Activated B cell treated with CpG ODN at 0.5 μM for 24 hours (primary cell): ENCODE measurements around the gene C2CD5. TPM values are rescaled to one million over a fixed set of nuclear protein-coding genes. Genes with fewer than 3 reads are reported as not detected.

ENCODE experiments used
- ATAC-seq: fragments of 200-7000 bp; cut with Tn5 transposase; one replicate; pipeline ENCODE4 v1.10.0; 2021; ENCODE audit warnings: low read depth, mild to moderate bottlenecking, moderate library complexity
- CTCF ChIA-PET: fragments of 350-600 bp; sonication (Branson Sonifier 250); formaldehyde crosslinking; loops from one replicate; lab custom pipeline; 2021; ENCODE audit warnings: antibody characterized with exemption; lab: Charles Lee
- POLR2A ChIA-PET: fragments of 350-600 bp; sonication (Branson Sonifier 250); formaldehyde crosslinking; loops from one replicate; lab custom pipeline; 2021; ENCODE audit warnings: antibody characterized with exemption; lab: Charles Lee
- DNase-seq: peaks from one replicate; pipeline ENCODE4 v3.0.0; 2022
- H3K27ac Mint-ChIP-seq: one replicate; pipeline ENCODE4 v1.8.0; 2020; ENCODE audit warnings: mixed read lengths
- H3K27me3 Mint-ChIP-seq: one replicate; pipeline ENCODE4 v1.8.0; 2021; ENCODE audit warnings: mixed read lengths
- H3K36me3 Mint-ChIP-seq: one replicate; pipeline ENCODE4 v1.8.0; 2021; ENCODE audit warnings: low read depth, mixed read lengths
- H3K4me1 Mint-ChIP-seq: one replicate; pipeline ENCODE4 v1.8.0; 2021; ENCODE audit warnings: mixed read lengths
- H3K4me3 Mint-ChIP-seq: one replicate; pipeline ENCODE4 v1.8.0; 2020; ENCODE audit warnings: mild to moderate bottlenecking, mixed read lengths
- H3K9me3 Mint-ChIP-seq: one replicate; pipeline ENCODE4 v1.8.0; 2020; ENCODE audit warnings: mixed read lengths
- intact Hi-C: fragments of 100-400 bp; cut with micrococcal nuclease; formaldehyde crosslinking; loops from one replicate; pipeline ENCODE4 v1.15.1; 2024
- total RNA-seq: library from RNA; stranded (reverse); gene quantifications from 2 replicates; pipeline ENCODE4 v1.2.3, GENCODE V29; 2022
- TF ChIP-seq, protein P1 (sequence below): fragments of 200-600 bp; IDR thresholded peaks from one replicate; pipeline ENCODE4 v1.8.0; 2022; ENCODE audit warnings: antibody characterized with exemption, mild to moderate bottlenecking

C2CD5 gene
- total RNA-seq, 1 donor from 2014 or later: 38.4 TPM

DNA sequence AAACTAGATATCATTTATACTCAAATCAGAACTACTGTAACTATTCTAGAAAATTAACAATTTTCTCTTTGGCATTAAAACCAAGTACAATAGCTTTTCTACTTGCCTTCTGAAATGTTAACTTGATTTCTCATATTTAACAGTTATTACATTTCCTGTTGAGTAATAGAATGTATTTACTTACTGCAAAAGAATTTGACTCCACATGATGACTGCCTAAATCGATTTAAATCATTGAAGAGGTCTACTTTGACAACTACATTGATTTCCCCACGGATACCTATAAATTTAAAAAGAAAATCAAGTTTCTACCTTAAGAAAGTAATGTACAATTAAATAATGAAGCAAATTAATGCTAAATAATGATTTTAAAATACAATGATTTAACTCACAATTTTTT lies 18.9 kb downstream of the C2CD5 start:
- no peaks in the 10 kb centered on the region for H3K27me3 Mint-ChIP-seq
- intact Hi-C loops: no loop called here
- no peak overlapping the region for H3K4me3 Mint-ChIP-seq
- ATAC-seq (no peak), DNase-seq (no peak)
- no peaks in the 10 kb centered on the region for H3K9me3 Mint-ChIP-seq
- no peaks in the 10 kb centered on the region for H3K4me1 Mint-ChIP-seq
- ChIA-PET CTCF (no interaction called here), POLR2A (no interaction called here)
- H3K27ac Mint-ChIP-seq: no peak overlapping the region
- TF ChIP-seq, protein P1, sequence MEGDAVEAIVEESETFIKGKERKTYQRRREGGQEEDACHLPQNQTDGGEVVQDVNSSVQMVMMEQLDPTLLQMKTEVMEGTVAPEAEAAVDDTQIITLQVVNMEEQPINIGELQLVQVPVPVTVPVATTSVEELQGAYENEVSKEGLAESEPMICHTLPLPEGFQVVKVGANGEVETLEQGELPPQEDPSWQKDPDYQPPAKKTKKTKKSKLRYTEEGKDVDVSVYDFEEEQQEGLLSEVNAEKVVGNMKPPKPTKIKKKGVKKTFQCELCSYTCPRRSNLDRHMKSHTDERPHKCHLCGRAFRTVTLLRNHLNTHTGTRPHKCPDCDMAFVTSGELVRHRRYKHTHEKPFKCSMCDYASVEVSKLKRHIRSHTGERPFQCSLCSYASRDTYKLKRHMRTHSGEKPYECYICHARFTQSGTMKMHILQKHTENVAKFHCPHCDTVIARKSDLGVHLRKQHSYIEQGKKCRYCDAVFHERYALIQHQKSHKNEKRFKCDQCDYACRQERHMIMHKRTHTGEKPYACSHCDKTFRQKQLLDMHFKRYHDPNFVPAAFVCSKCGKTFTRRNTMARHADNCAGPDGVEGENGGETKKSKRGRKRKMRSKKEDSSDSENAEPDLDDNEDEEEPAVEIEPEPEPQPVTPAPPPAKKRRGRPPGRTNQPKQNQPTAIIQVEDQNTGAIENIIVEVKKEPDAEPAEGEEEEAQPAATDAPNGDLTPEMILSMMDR: no peak
- H3K36me3 Mint-ChIP-seq: peaks cover 48% of the 10 kb centered on the region

GRCh38 chr12:22518998-22519397 lies 25.3 kb downstream of the C2CD5 start:
- intact Hi-C loops: no loop called here
- ATAC-seq (no peak), DNase-seq (no peak)
- Mint-ChIP-seq H3K4me3 (no peak overlapping the region), H3K27me3 (no peaks in the 10 kb centered on the region), H3K9me3 (no peaks in the 10 kb centered on the region), H3K36me3 (peaks cover 48% of the 10 kb centered on the region), H3K4me1 (no peaks in the 10 kb centered on the region), H3K27ac (no peak overlapping the region)
- ChIA-PET CTCF (no interaction called here), POLR2A (no interaction called here)
- TF ChIP-seq, protein P1: no peak

DNA sequence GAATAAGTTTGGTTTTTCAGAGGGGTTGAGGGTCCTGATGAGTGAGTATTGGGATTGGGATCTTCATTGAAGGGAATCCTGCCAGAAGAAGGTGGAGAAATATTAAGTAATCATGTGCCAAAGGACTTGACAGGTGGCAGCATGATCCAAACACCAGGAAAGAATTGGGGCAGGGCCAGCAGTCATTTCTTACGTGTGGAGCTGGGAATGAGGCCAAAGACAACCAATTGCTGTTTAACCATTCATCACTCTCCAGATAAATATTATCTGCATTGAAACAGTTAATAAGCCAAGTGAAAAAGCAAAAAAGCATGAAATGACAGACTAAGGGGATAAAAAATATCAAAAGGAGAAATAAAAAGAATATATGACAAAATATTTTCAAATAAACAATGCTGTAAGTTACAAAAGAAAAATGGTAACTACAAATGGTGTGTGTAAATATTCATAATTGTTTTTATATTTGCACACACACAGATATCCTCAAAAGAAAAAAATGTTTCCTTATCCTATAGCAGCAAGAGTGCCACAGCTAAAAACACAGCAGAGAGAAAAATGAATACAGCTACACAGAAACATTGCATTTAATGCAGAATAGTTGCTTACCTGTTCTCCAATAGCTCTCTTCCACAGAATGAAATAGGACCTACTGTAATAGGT lies 26.2 kb downstream of the C2CD5 start:
- H3K36me3 Mint-ChIP-seq: peaks cover 49% of the 10 kb centered on the region
- no peaks in the 10 kb centered on the region for H3K9me3 Mint-ChIP-seq
- no peaks in the 10 kb centered on the region for H3K27me3 Mint-ChIP-seq
- POLR2A ChIA-PET: no interaction called here
- CTCF ChIA-PET: no interaction called here
- TF ChIP-seq, protein P1: no peak
- ATAC-seq: no peak
- no peak for DNase-seq
- intact Hi-C loops: no loop called here
- no peak overlapping the region for H3K4me3 Mint-ChIP-seq
- H3K4me1 Mint-ChIP-seq: no peaks in the 10 kb centered on the region
- no peak overlapping the region for H3K27ac Mint-ChIP-seq

DNA sequence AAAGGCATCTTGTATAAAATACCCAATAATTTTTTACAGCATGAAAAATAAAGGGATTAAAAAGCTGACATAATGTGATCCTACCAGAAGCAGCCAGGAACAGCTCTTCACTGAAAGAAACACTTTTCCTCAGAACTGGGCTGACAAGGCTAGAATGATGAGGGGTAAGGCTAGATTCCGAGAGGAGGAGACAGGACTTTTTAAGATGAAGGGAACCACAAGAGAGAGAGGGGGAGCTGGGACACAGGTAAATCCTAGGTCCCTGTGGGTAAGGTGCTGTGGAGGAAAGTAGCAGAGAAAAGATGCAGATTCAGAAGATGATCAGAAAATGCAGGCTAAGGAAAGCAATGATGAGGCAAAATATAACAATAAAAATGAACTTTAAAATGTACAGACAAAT lies 29.5 kb downstream of the C2CD5 start:
- intact Hi-C loops: no loop called here
- no peaks in the 10 kb centered on the region for H3K9me3 Mint-ChIP-seq
- no peak overlapping the region for H3K27ac Mint-ChIP-seq
- no peaks in the 10 kb centered on the region for H3K4me1 Mint-ChIP-seq
- ChIA-PET POLR2A (interaction anchor here (0.8 kb wide), 1 partner anchor 29 kb away, joined by 3 read pairs; the partner anchor contains the start of gene C2CD5), CTCF (no interaction called here)
- TF ChIP-seq, protein P1: no peak
- DNase-seq (no peak), ATAC-seq (no peak)
- H3K27me3 Mint-ChIP-seq: no peaks in the 10 kb centered on the region
- peaks cover 47% of the 10 kb centered on the region for H3K36me3 Mint-ChIP-seq
- no peak overlapping the region for H3K4me3 Mint-ChIP-seq

- Mint-ChIP-seq H3K27ac (no peak overlapping the region), H3K36me3 (peaks cover 41% of the 10 kb centered on the region), H3K4me3 (no peak overlapping the region), H3K9me3 (no peaks in the 10 kb centered on the region), H3K4me1 (no peaks in the 10 kb centered on the region), H3K27me3 (no peaks in the 10 kb centered on the region)
- TF ChIP-seq, protein P1: no peak
- intact Hi-C loops: no loop called here
- CTCF ChIA-PET: no interaction called here
- DNase-seq: no peak
- ATAC-seq: no peak
- POLR2A ChIA-PET: no interaction called here
These were observed 38.5 kb downstream of the C2CD5 start for GRCh38 chr12:22505826-22506225.
